SK-N-SH (cell line): ENCODE results near the gene PRKCH. TPM values are rescaled to one million over a fixed set of nuclear protein-coding genes. Genes with fewer than 3 reads are reported as not detected.

Source experiments
- CTCF ChIA-PET: fragments of 300-600, 350-600 bp; formaldehyde crosslinking; extraction: SDS; loops from one replicate; lab custom pipeline; 2021; lab: Yijun Ruan, JAX
- POLR2A ChIA-PET: fragments of 350-600 bp; sonication (Branson Sonifier 250); formaldehyde crosslinking; extraction: SDS; loops from one replicate; lab custom pipeline; 2020; ENCODE audit warnings: antibody characterized with exemption, inconsistent platforms; lab: Yijun Ruan, JAX
- DNase-seq: peaks from one replicate; pipeline ENCODE4 v3.0.0; 2012
- H2AFZ ChIP-seq: fragments of 200-600 bp; sonication (generic); 2 replicates; pipeline ENCODE4 v1.8.1; 2016; ENCODE audit warnings: antibody characterized with exemption, mild to moderate bottlenecking, low read depth
- H3F3A ChIP-seq: fragments of 200-600 bp; sonication (generic); replicated peaks from 2 replicates; pipeline ENCODE3; 2016; ENCODE audit warnings: antibody characterized with exemption, mild to moderate bottlenecking; ENCODE audit not compliant: insufficient read depth
- H3K27ac ChIP-seq, 2 experiments: fragments of 200-500 bp in 1 of 2; fragments of 200-600 bp in 1 of 2; sonication (Bioruptor generic) in 1 of 2; sonication (generic), shearing (Covaris generic) in 1 of 2; 2 replicates each; pipeline versions ENCODE4 v1.5.1 to v1.6.1; 2014 to 2016; ENCODE audit warnings: low read depth in 2 of 2, inconsistent platforms in 1 of 2, low read length in 1 of 2, mild to moderate bottlenecking in 1 of 2, mixed read lengths in 1 of 2
- H3K27me3 ChIP-seq: fragments of 200-600 bp; sonication (generic), shearing (Covaris generic); 2 replicates; pipeline ENCODE4 v1.6.1; 2016; ENCODE audit warnings: mixed run types; ENCODE audit not compliant: insufficient read depth
- H3K36me3 ChIP-seq, 2 experiments: fragments of 200-500 bp in 1 of 2; fragments of 200-600 bp in 1 of 2; sonication (Bioruptor generic) in 1 of 2; sonication (generic) in 1 of 2; replicated peaks in 1 of 2; 2 replicates each; pipeline versions ENCODE3 to v1.5.1; 2014 to 2016; ENCODE audit warnings: low read length in 1 of 2, mild to moderate bottlenecking in 1 of 2; ENCODE audit not compliant: insufficient read depth in 2 of 2, control insufficient read depth in 1 of 2
- H3K4me1 ChIP-seq, 2 experiments: fragments of 200-500 bp in 1 of 2; fragments of 200-600 bp in 1 of 2; sonication (Bioruptor generic) in 1 of 2; sonication (generic), shearing (Covaris generic) in 1 of 2; 2 replicates each; pipeline versions ENCODE4 v1.5.1 to v1.6.1; 2014 to 2016; ENCODE audit warnings: low read depth in 1 of 2, low read length in 1 of 2, mixed run types in 1 of 2; ENCODE audit not compliant: insufficient read depth in 2 of 2, control insufficient read depth in 1 of 2
- H3K4me2 ChIP-seq: fragments of 200-600 bp; sonication (generic), shearing (Covaris generic); 2 replicates; pipeline ENCODE4 v1.6.1; 2017; ENCODE audit warnings: mixed run types
- H3K4me3 ChIP-seq, 2 experiments: fragments of 200-500 bp in 1 of 2; fragments of 200-600 bp in 1 of 2; sonication (Bioruptor generic) in 1 of 2; sonication (generic), shearing (Covaris generic) in 1 of 2; 2 replicates each; pipeline versions ENCODE4 v1.5.1 to v1.8.1; 2014 to 2016; ENCODE audit warnings: low read depth in 2 of 2, inconsistent platforms in 1 of 2, low read length in 1 of 2, mild to moderate bottlenecking in 1 of 2, mixed read lengths in 1 of 2, moderate library complexity in 1 of 2
- H3K79me2 ChIP-seq: fragments of 200-600 bp; sonication (generic); 2 replicates; pipeline ENCODE4 v1.8.1; 2017; ENCODE audit warnings: mild to moderate bottlenecking; ENCODE audit not compliant: insufficient read depth
- H3K9ac ChIP-seq: fragments of 200-600 bp; sonication (generic); 2 replicates; pipeline ENCODE4 v1.6.1; 2017; ENCODE audit warnings: mixed run types
- H3K9me2 ChIP-seq: fragments of 200-600 bp; sonication (generic); 2 replicates; pipeline ENCODE4 v1.6.1; 2017; ENCODE audit warnings: mixed run types
- H3K9me3 ChIP-seq: fragments of 200-600 bp; sonication (generic); 2 replicates; pipeline ENCODE4 v1.6.1; 2017; ENCODE audit warnings: mixed run types, mild to moderate bottlenecking, moderate library complexity
- H4K20me1 ChIP-seq: fragments of 200-600 bp; sonication (generic); 2 replicates; pipeline ENCODE4 v1.6.1; 2017; ENCODE audit warnings: mild to moderate bottlenecking, mixed run types; ENCODE audit not compliant: insufficient read depth
- CHD2 ChIP-seq: fragments of 150-350 bp; IDR thresholded peaks from 2 replicates; pipeline ENCODE4 v1.6.1; 2018; ENCODE audit warnings: low read length; ENCODE audit not compliant: partially characterized antibody
- CTCF ChIP-seq: fragments of 200-600 bp; sonication (generic); IDR thresholded peaks from 2 replicates; pipeline ENCODE4 v1.6.1; 2017; ENCODE audit warnings: antibody characterized with exemption, mild to moderate bottlenecking, moderate library complexity
- FOSL2 ChIP-seq: IDR thresholded peaks from 2 replicates; pipeline ENCODE4 v1.4.0; 2012; ENCODE audit warnings: low read depth, mild to moderate bottlenecking, moderate library complexity, borderline replicate concordance
- FOXJ3 ChIP-seq: sonication (generic); formaldehyde crosslinking; IDR thresholded peaks from 2 replicates; pipeline ENCODE4 v1.5.1; 2020; ENCODE audit warnings: mild to moderate bottlenecking, missing genetic modification reagents
- GABPA ChIP-seq: IDR thresholded peaks from 2 replicates; pipeline ENCODE4 v1.4.0; 2012; ENCODE audit warnings: low read depth, mild to moderate bottlenecking
- MXI1 ChIP-seq: IDR thresholded peaks from 2 replicates; pipeline ENCODE4 v1.6.1; 2012; ENCODE audit warnings: mild to moderate bottlenecking, low read depth, low read length, improper control_type of control experiment
- NFIC ChIP-seq: IDR thresholded peaks from 2 replicates; pipeline ENCODE4 v1.4.0; 2012; ENCODE audit warnings: borderline replicate concordance
- PBX3 ChIP-seq: IDR thresholded peaks from 2 replicates; pipeline ENCODE4; 2012
- POLR2AphosphoS5 ChIP-seq: IDR thresholded peaks from 2 replicates; pipeline ENCODE4 v1.6.1; 2012; ENCODE audit warnings: low read depth, low read length
- REST ChIP-seq: IDR thresholded peaks from 2 replicates; pipeline ENCODE4 v1.6.1; 2012; ENCODE audit warnings: mild to moderate bottlenecking, low read depth, low read length, moderate library complexity
- SMC3 ChIP-seq: IDR thresholded peaks from 2 replicates; pipeline ENCODE4 v1.6.1; 2012; ENCODE audit warnings: low read depth, low read length, improper control_type of control experiment
- TAF1 ChIP-seq: IDR thresholded peaks from 2 replicates; pipeline ENCODE4 v1.6.1; 2012; ENCODE audit warnings: low read depth, mild to moderate bottlenecking, low read length, moderate library complexity, borderline replicate concordance
- TCF12 ChIP-seq: IDR thresholded peaks from 2 replicates; pipeline ENCODE4 v1.4.0; 2012
- USF2 ChIP-seq: fragments of 150-350 bp; IDR thresholded peaks from 2 replicates; pipeline ENCODE4 v1.6.1; 2017; ENCODE audit warnings: antibody characterized with exemption, low read length, low read depth, borderline replicate concordance
- YY1 ChIP-seq: IDR thresholded peaks from 2 replicates; pipeline ENCODE4 v1.4.0; 2012; ENCODE audit warnings: low read depth, mild to moderate bottlenecking
- ZBTB33 ChIP-seq: IDR thresholded peaks from 2 replicates; pipeline ENCODE4 v1.4.0; 2012; ENCODE audit warnings: low read depth, borderline replicate concordance
- WGBS: methylation state at CpG from one replicate; pipeline ENCODE4 v1.1.6; 2017; ENCODE audit warnings: low lambda C conversion rate; 5-methylcytosine and 5-hydroxymethylcytosine counted together
- polyA plus RNA-seq, 3 experiments: library from polyadenylated mRNA; depleted of rRNA; stranded (reverse); fragments of >200 nt; gene quantifications; 2 replicates each; pipeline ENCODE4 v1.2.3, GENCODE V29; 2012

PRKCH gene
- polyA plus RNA-seq, 1 of the 3 experiments (the other 2 are of a cell fraction): 4.2 TPM

- Histone ChIP-seq H3K4me2 (no peak overlapping the region), H2AFZ (no peak overlapping the region), H3F3A (no peaks in the 10 kb centered on the region), H3K79me2 (no peaks in the 10 kb centered on the region), H4K20me1 (no peaks in the 10 kb centered on the region), H3K4me3 (no peak overlapping the region), H3K27me3 (no peaks in the 10 kb centered on the region), H3K9me2 (no peaks in the 10 kb centered on the region), H3K27ac (no peak overlapping the region), H3K4me1 (no peaks in the 10 kb centered on the region), H3K9ac (no peak overlapping the region), H3K36me3 (no peaks in the 10 kb centered on the region), H3K9me3 (no peaks in the 10 kb centered on the region)
- 74% methylated on average over 7 of the region's 7 CpGs for WGBS
- POLR2A ChIA-PET: interaction anchor here (0.6 kb wide), 1 partner anchor 40 kb away, joined by 3 read pairs; no protein-coding TSS in a partner anchor
- TF ChIP-seq REST (no peak), FOXJ3 (CRISPR knock-in tag) (no peak), SMC3 (no peak), FOSL2 (no peak), YY1 (no peak), TCF12 (no peak), NFIC (no peak), POLR2AphosphoS5 (no peak), ZBTB33 (no peak), CHD2 (no peak), USF2 (no peak), GABPA (no peak), PBX3 (no peak), MXI1 (no peak), TAF1 (no peak), CTCF (no peak)
- DNase-seq: no peak
- CTCF ChIA-PET: no interaction called here
These were observed 96.6 kb downstream of the PRKCH start for GRCh38 chr14:61417883-61418455.
